Uterus (tissue), 4 donors: Measurements from ENCODE around the gene TNK1. TPM values are rescaled to one million over a fixed set of nuclear protein-coding genes. Genes with fewer than 3 reads are reported as not detected.

Source experiments
- DNase-seq, 2 donors: peaks; one replicate each; pipeline ENCODE4 v3.0.0-alpha.2; 2019 to 2020
- H3K27ac ChIP-seq, 2 donors: fragments of 200-600 bp; sonication (generic); 1 replicate in 1 of 2; 2 replicates in 1 of 2; pipeline ENCODE4 v1.5.1; 2016 to 2018
- H3K27me3 ChIP-seq, 2 donors: fragments of 200-600 bp; sonication (generic); one replicate each; pipeline ENCODE4 v1.5.1; 2018 to 2019; ENCODE audit warnings: control low read depth in 1 of 2
- H3K36me3 ChIP-seq, 2 donors: fragments of 200-600 bp; sonication (generic); one replicate each; pipeline ENCODE4 v1.5.1; 2019; ENCODE audit warnings: control low read depth in 1 of 2
- H3K4me1 ChIP-seq, 2 donors: fragments of 200-600 bp; sonication (generic); one replicate each; pipeline ENCODE4 v1.5.1; 2018 to 2019; ENCODE audit warnings: control low read depth in 1 of 2
- H3K4me3 ChIP-seq, 2 donors: fragments of 200-600 bp; sonication (generic); 1 replicate in 1 of 2; 2 replicates in 1 of 2; pipeline ENCODE4 v1.5.1; 2018 to 2019; ENCODE audit warnings: mild to moderate bottlenecking in 1 of 2
- H3K9me3 ChIP-seq, 2 donors: fragments of 200-600 bp; sonication (generic); one replicate each; pipeline ENCODE4 v1.5.1; 2019; ENCODE audit warnings: control low read depth in 1 of 2
- CTCF ChIP-seq, 4 experiments: fragments of 200-600 bp in 2 of 4; fragments of 450-650 bp in 2 of 4; sonication (generic) in 2 of 4; IDR thresholded peaks; one replicate each; pipeline ENCODE4 v1.5.1; 2016 to 2019; ENCODE audit warnings: antibody characterized with exemption in 4 of 4, mild to moderate bottlenecking in 2 of 4, moderate library complexity in 1 of 4
- POLR2A ChIP-seq, 2 donors: fragments of 450-650 bp; IDR thresholded peaks; one replicate each; pipeline ENCODE4 v1.6.1; 2016; ENCODE audit warnings: antibody characterized with exemption in 2 of 2, mild to moderate bottlenecking in 1 of 2, moderate library complexity in 1 of 2
- intact Hi-C: fragments of 100-400 bp; cut with DNase I; formaldehyde crosslinking; loops from one replicate; pipeline ENCODE4 v1.15.1; 2023; ENCODE audit warnings: low total_unique reads
- total RNA-seq, 4 donors: library from RNA; depleted of rRNA in 3 of 4; stranded (reverse); fragments of >200 nt in 3 of 4; gene quantifications; one replicate each; pipeline versions ENCODE4 v1.1.0 to v1.2.4, GENCODE V29; 2014 to 2023
- donor health status: DM: yes; HTN: yes; CAD: no.

The TNK1 gene
- total RNA-seq, 4 donors from 2014 or later, result 0.26 to 9.2 (median 1.8) TPM

- intact Hi-C loops, result no loop called here
- no peak for DNase-seq
- Histone ChIP-seq H3K9me3 (no peaks in the 10 kb centered on the region), H3K36me3 (no peaks in the 10 kb centered on the region), H3K27me3 (no peaks in the 10 kb centered on the region), H3K4me1 (peaks cover 0 to 10% of the 10 kb centered on the region in 2 donors), H3K27ac (no peak overlapping the region), H3K4me3 (no peak overlapping the region)
- TF ChIP-seq CTCF (IDR thresholded peaks at IDR 0.05), result no peak
- TF ChIP-seq POLR2A (IDR thresholded peaks at IDR 0.05), result no peak
These were observed 10.4 kb downstream of the TNK1 start for GRCh38 chr17:7391307-7391706.

GRCh38 chr17:7392696-7393612 is 12.1 kb downstream of the TNK1 start:
- no peak for DNase-seq
- Histone ChIP-seq H3K36me3 (no peaks in the 10 kb centered on the region), H3K27me3 (no peaks in the 10 kb centered on the region), H3K27ac (peak overlapping the region; percentile 79 to 93), H3K9me3 (no peaks in the 10 kb centered on the region), H3K4me1 (peaks cover 0 to 10% of the 10 kb centered on the region in 2 donors), H3K4me3 (peak overlapping the region; percentile 67 to 89)
- no peak for TF ChIP-seq POLR2A (IDR thresholded peaks at IDR 0.05)
- TF ChIP-seq CTCF (IDR thresholded peaks at IDR 0.05), result no peak
- intact Hi-C loops, result no loop called here

- intact Hi-C loops, result no loop called here
- Histone ChIP-seq H3K36me3 (no peaks in the 10 kb centered on the region), H3K27ac (peak overlapping the region; percentile 79 to 93), H3K4me3 (peak overlapping the region; percentile 67 to 89), H3K9me3 (no peaks in the 10 kb centered on the region), H3K27me3 (no peaks in the 10 kb centered on the region), H3K4me1 (peaks cover 0 to 10% of the 10 kb centered on the region in 2 donors)
- TF ChIP-seq POLR2A (IDR thresholded peaks at IDR 0.05) (no peak), CTCF (IDR thresholded peaks at IDR 0.05) (no peak)
- DNase-seq, result peak in 1 of 2 donors; percentile 31
These were observed 12.9 kb downstream of the TNK1 start for GRCh38 chr17:7393613-7394451.

GRCh38 chr17:7394452-7395191 is 13.7 kb downstream of the TNK1 start, which contains the start of gene PLSCR3:
PLSCR3 (minus strand) TSS chr17:7394525; CDS start chr17:7394110, 415 bp downstream.
- intact Hi-C loops, result no loop called here
- no peaks in the 10 kb centered on the region for H3K36me3 ChIP-seq
- H3K9me3 ChIP-seq, result no peaks in the 10 kb centered on the region
- peak; percentile 85 to 94 for TF ChIP-seq POLR2A (IDR thresholded peaks at IDR 0.05)
- TF ChIP-seq CTCF (IDR thresholded peaks at IDR 0.05), result peak; percentile 13 to 30 (median 16)
- H3K27me3 ChIP-seq, result no peaks in the 10 kb centered on the region
- H3K4me3 ChIP-seq, result peak within 1 kb of the TSS; percentile 67 to 89
- DNase-seq, result peak; percentile 83 to 89
- peak within 1 kb of the TSS; percentile 79 to 93 for H3K27ac ChIP-seq
- peaks cover 0 to 10% of the 10 kb centered on the region in 2 donors for H3K4me1 ChIP-seq
